ENCODE results near the gene PTH2.
"Not testable (repeated sequence)": the region's sequence is repeated elsewhere in the genome, so short reads cannot be mapped to it uniquely, and the experiment has no call there.

The PTH2 gene, protein sequence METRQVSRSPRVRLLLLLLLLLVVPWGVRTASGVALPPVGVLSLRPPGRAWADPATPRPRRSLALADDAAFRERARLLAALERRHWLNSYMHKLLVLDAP

DNA sequence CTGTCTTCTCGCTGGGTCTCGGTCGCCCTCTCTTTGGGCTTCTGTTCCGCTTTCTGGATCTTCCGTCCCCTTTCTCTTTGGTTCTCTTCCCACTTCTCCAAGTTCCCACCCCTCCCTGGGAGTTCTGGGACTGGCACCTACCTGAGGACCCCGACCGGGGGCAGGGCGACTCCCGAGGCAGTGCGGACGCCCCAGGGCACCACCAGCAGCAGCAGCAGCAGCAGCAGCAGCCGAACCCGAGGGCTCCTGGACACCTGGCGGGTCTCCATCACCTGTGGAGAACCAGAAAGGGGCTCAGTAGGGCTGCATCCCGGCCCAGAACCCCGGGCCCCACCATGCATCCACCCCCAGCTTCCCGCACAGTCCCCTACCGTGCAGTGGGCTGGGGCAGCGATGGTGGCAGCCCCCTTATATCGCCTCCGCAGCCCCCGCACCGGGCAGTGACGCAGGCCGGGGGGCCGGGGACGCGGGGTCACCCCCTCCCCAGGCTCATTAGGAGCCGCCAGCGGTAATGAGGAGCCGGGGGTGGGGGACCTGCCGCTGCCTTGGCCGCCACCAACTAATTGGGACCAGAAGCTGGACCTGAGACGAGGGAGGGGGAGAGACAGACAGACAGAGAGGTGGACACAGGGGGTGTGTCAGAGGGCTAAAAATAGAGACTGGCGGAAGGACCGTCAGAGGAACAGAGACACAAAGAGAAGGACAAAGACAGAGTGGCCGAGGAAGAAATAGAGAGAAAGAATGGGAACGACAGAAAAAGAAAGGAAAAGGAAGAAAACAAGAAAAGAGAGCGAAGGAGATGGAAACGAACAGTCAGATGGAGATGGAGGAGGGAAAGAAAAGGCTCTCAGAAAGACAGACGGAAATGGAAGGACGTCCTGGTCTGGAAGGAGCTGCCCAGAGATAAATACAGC is at the start of gene PTH2:
TSS of gene PTH2 (minus strand) at position 371 of the 914 bp plus-strand sequence. CDS start at position 269, 102 bp downstream.
- Histone ChIP-seq H3K4me1 (ENCODE audit: insufficient read depth, low read length) (peaks cover 17% of the 10 kb centered on the region; the same call in 1 of the 2 replicates), H3K36me3 (ENCODE audit: insufficient read depth, low read length) (no peaks in the 10 kb centered on the region), H3K9ac (ENCODE audit: low read depth, low read length) (peak within 1 kb of the TSS; percentile 53; the same call in 1 of the 2 replicates), H3K9me3 (ENCODE audit: control insufficient read depth, insufficient read depth, low read length) (no peaks in the 10 kb centered on the region)

DNA sequence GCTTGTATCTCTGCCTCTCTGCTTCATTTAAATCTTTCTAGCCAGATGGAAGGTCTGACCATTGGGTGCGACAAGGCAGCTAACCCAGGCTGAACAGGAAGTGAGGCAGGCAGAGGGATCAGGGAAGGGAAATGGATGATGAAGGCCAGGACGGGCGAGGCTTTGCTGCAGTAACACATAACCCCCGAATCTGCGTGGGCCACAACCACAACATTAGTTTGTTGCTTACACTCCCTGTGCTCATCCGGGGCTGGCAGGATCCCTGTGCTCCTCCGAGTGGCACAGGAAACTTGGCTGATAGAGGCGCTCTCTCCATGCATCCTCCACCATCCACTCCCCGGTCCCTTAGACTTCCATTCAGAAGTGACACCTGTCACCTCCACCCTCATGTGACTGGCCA is 49.7 kb upstream of the PTH2 start:
- H3K9me3 ChIP-seq (ENCODE audit: control insufficient read depth, insufficient read depth, low read length) = no peaks in the 10 kb centered on the region
- no peaks in the 10 kb centered on the region for H3K36me3 ChIP-seq (ENCODE audit: insufficient read depth, low read length)
- H3K4me1 ChIP-seq (ENCODE audit: insufficient read depth, low read length) = peaks cover 7% of the 10 kb centered on the region; the same call in 1 of the 2 replicates
- H3K9ac ChIP-seq (ENCODE audit: low read depth, low read length) = no peak overlapping the region

DNA sequence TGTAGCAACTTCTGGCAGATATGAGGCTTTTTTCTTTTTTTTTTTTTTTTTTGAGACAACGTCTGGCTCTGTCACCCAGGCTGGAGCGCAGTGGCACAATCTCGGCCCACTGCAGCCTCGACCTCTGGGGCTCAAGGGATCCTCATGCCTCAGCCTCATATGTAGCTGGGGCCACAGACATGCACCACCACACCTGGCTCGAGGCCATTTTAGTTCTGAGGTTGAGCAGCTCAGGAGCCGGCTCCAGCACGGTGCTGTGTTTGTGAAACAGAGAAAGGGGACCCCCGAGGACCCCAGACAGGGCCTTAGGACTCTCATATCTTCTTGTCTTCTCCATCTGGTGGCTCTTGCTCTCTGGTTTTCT is 47.4 kb upstream of the PTH2 start:
- Histone ChIP-seq H3K9ac (ENCODE audit: low read depth, low read length) (no peak overlapping the region), H3K9me3 (ENCODE audit: control insufficient read depth, insufficient read depth, low read length) (no peaks in the 10 kb centered on the region), H3K4me1 (ENCODE audit: insufficient read depth, low read length) (peaks cover 7% of the 10 kb centered on the region; the same call in 1 of the 2 replicates), H3K36me3 (ENCODE audit: insufficient read depth, low read length) (no peaks in the 10 kb centered on the region)

DNA sequence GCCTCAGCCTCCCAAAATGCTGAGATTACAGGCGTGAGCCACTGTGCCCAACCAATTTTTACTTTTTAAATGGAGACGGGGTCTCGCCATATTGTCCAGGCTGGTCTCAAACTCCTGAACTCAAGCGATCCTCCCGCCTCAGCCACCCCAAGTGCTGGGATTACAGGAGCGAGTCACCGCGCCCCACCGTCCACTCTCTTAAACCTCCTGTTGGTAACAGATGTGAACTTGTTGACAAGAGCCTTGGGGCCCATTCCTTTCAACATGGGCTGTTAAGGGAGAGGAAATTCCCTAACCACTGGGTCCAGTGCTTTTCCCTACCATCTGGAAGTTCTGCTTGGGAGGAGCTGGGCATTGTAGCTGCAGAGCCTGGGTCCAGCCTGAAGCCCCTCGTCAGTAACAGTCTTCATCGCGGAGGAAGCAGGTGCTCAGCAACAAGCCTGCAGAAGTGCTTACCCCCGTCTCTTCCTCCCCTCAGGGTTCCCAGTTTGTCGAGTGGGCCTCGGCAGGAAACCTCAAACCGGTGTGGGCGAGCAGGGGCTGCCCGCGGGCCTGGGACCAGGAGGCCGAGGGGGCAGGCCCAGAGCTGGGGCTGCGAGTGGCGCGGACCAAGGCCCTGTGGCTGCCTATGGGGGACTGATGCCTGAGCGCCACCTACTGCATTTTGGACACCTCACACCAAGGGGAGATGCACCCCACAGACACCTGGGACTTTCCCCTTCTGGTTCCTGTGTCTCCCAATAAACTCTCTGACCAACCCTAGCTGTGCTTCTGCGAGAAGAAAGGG is 46.8 kb upstream of the PTH2 start:
- H3K36me3 ChIP-seq (ENCODE audit: insufficient read depth, low read length) = no peaks in the 10 kb centered on the region
- no peaks in the 10 kb centered on the region for H3K9me3 ChIP-seq (ENCODE audit: control insufficient read depth, insufficient read depth, low read length)
- H3K4me1 ChIP-seq (ENCODE audit: insufficient read depth, low read length) = peaks cover 7% of the 10 kb centered on the region; the same call in 1 of the 2 replicates
- H3K9ac ChIP-seq (ENCODE audit: low read depth, low read length) = no peak overlapping the region

DNA sequence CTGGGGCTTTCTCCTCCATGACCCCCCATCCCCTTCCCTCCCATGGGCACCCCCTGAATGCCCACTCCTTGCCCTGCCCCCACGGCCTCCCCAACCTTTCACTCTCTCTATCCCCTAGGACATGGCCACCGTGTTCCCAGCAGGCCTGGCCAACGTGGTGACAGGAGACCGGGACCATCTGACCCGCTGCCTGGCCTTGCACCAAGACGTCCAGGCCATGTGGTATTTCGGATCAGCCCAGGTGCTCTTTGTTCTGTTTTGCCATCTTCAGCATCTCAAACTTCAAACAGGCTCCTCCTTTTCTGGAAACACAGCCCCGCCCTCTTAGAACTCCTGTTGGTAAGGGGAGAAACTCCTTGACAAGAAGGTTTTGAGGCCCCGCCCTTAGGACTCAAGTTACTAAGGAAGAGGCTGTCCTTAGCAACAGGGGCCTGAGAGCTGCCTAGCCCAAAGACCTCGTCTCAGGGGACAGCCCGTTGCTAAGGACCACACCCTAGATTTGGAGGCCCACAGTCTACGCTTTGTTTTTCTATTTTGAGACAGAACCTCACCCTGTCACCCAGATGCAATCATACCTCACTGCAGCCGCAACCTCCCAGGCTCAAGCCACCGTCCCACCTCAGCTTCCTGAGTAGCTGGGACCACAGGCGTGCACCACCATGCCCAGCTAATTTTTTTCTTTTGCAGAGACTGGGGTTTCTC is 45.7 kb upstream of the PTH2 start:
- Histone ChIP-seq H3K4me1 (ENCODE audit: insufficient read depth, low read length) (peaks cover 7% of the 10 kb centered on the region; the same call in 1 of the 2 replicates), H3K9ac (ENCODE audit: low read depth, low read length) (no peak overlapping the region), H3K36me3 (ENCODE audit: insufficient read depth, low read length) (no peaks in the 10 kb centered on the region), H3K9me3 (ENCODE audit: control insufficient read depth, insufficient read depth, low read length) (no peaks in the 10 kb centered on the region)

DNA sequence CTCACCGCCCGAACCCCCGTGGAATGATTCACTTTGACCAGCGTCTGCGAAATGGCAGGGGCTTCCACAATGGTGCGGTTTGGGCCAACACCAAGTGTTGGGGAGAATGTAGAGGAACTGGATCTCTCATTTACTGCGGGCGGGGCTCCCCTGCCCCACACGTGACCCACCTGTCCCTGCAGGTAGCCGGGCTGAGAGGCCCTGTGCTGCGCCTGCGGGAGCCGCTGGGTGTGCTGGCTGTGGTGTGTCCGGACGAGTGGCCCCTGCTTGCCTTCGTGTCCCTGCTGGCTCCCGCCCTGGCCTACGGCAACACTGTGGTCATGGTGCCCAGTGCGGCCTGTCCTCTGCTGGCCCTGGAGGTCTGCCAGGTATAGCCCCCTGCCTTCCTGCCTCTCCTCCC is 45.0 kb upstream of the PTH2 start:
- H3K9me3 ChIP-seq (ENCODE audit: control insufficient read depth, insufficient read depth, low read length) = no peaks in the 10 kb centered on the region
- H3K36me3 ChIP-seq (ENCODE audit: insufficient read depth, low read length) = no peaks in the 10 kb centered on the region
- no peak overlapping the region for H3K9ac ChIP-seq (ENCODE audit: low read depth, low read length)
- peaks cover 3% of the 10 kb centered on the region; the same call in 1 of the 2 replicates for H3K4me1 ChIP-seq (ENCODE audit: insufficient read depth, low read length)

DNA sequence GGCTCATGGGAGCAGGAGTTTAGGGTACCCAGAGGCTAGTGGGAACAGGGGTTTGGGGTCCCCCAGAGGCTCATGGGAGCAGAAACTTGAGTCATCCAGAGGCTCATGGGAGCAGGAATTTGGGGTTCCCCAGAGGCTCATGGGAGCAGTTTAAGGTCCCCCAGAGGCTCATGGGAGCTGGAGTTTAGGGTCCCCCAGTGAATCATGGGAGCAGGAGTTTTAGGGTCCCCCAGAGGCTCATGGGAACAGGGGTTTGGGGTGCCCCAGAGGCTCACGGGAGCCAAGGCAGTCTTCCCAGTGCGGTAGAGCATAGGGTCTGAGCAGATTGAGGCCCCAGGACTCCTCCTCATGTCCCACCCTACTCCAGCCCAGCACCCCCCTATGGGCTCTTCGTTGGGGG is 42.1 kb upstream of the PTH2 start:
- Histone ChIP-seq H3K9ac (ENCODE audit: low read depth, low read length) (no peak overlapping the region), H3K4me1 (ENCODE audit: insufficient read depth, low read length) (peaks cover 3% of the 10 kb centered on the region; the same call in 1 of the 2 replicates), H3K36me3 (ENCODE audit: insufficient read depth, low read length) (no peaks in the 10 kb centered on the region; the same call in 1 of the 2 replicates), H3K9me3 (ENCODE audit: control insufficient read depth, insufficient read depth, low read length) (no peaks in the 10 kb centered on the region)

DNA sequence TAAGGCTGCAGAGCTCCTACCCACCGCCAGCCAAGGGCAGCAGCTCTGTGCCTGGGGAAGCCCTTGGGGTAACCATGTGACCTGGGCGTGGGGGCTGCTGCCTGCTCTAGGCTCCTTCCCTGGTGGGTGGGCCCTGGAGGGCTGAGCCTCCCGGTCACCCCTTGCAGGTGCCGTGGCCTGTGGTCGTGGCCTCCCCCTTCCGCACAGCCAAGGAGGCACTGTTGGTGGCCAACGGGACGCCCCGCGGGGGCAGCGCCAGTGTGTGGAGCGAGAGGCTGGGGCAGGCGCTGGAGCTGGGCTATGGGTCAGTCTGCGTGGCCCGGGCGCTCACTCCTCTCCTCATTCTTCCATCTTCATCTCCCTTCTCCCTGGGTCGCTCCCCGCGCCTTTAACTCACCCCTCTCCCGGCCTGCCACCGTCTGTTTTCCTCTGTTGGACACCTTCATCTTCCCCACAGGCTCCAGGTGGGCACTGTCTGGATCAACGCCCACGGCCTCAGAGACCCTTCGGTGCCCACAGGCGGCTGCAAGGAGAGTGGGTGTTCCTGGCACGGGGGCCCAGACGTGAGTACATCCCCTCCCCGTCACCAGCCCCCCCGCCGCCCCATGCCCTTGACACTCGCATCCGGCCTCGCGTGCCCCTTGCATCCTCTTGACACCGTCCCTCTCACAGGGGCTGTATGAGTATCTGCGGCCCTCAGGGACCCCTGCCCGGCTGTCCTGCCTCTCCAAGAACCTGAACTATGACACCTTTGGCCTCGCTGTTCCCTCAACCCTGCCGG is 40.9 kb upstream of the PTH2 start:
- Histone ChIP-seq H3K9me3 (ENCODE audit: control insufficient read depth, insufficient read depth, low read length) (no peaks in the 10 kb centered on the region), H3K36me3 (ENCODE audit: insufficient read depth, low read length) (no peaks in the 10 kb centered on the region; the same call in 1 of the 2 replicates), H3K4me1 (ENCODE audit: insufficient read depth, low read length) (peaks cover 3% of the 10 kb centered on the region; the same call in 1 of the 2 replicates), H3K9ac (ENCODE audit: low read depth, low read length) (no peak overlapping the region)

DNA sequence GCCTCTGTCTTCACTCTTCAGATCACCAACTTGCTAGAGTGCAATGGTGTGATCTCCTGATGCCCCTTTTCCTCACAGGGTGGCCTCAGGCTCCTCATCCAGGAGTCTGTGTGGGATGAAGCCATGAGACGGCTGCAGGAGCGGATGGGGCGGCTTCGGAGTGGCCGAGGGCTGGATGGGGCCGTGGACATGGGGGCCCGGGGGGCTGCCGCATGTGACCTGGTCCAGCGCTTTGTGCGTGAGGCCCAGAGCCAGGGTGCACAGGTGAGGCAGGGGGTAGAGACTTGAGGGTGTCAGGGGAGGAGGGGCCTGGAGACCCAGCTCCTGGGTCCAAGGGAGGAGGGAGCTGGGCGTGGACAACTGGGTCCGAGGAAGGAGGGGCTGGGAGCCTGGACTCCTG is 39.3 kb upstream of the PTH2 start:
- no peaks in the 10 kb centered on the region; the same call in 1 of the 2 replicates for H3K36me3 ChIP-seq (ENCODE audit: insufficient read depth, low read length)
- H3K9me3 ChIP-seq (ENCODE audit: control insufficient read depth, insufficient read depth, low read length) = no peaks in the 10 kb centered on the region
- no peak overlapping the region for H3K9ac ChIP-seq (ENCODE audit: low read depth, low read length)
- H3K4me1 ChIP-seq (ENCODE audit: insufficient read depth, low read length) = no peaks in the 10 kb centered on the region

DNA sequence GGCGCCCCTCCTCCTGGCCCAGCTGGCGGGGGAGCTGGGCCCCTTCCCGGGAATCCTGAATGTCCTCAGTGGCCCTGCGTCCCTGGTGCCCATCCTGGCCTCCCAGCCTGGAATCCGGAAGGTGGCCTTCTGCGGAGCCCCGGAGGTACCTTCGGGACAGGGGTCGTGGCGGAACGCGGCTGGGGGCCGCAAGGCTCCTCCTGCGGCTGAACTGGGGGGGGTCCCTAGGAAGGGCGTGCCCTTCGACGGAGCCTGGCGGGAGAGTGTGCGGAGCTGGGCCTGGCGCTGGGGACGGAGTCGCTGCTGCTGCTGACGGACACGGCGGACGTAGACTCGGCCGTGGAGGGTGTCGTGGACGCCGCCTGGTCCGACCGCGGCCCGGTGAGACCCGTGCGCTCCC is 38.4 kb upstream of the PTH2 start:
- H3K4me1 ChIP-seq (ENCODE audit: insufficient read depth, low read length) = no peaks in the 10 kb centered on the region
- no peaks in the 10 kb centered on the region for H3K9me3 ChIP-seq (ENCODE audit: control insufficient read depth, insufficient read depth, low read length)
- H3K36me3 ChIP-seq (ENCODE audit: insufficient read depth, low read length) = no peaks in the 10 kb centered on the region; the same call in 1 of the 2 replicates
- no peak overlapping the region for H3K9ac ChIP-seq (ENCODE audit: low read depth, low read length)

DNA sequence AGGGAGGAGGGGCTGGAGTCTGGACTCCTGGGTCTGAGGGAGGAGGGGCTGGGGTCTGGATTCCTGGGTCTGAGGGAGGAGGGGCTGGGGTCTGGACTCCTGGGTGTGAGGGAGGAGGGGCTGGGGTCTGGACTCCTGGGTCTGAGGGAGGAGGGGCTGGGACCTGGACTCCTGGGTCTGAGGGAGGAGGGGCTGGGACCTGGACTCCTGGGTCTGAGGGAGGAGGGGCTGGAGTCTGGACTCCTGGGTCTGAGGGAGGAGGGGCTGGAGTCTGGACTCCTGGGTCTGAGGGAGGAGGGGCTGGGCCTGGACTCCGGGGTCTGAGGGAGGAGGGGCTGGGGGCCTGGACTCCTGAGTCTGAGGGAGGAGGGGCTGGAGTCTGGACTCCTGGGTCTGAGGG is 37.9 kb upstream of the PTH2 start:
- H3K9ac ChIP-seq (ENCODE audit: low read depth, low read length); H3K4me1 ChIP-seq (ENCODE audit: insufficient read depth, low read length); H3K36me3 ChIP-seq (ENCODE audit: insufficient read depth, low read length); H3K9me3 ChIP-seq (ENCODE audit: control insufficient read depth, insufficient read depth, low read length): not testable (repeated sequence)

DNA sequence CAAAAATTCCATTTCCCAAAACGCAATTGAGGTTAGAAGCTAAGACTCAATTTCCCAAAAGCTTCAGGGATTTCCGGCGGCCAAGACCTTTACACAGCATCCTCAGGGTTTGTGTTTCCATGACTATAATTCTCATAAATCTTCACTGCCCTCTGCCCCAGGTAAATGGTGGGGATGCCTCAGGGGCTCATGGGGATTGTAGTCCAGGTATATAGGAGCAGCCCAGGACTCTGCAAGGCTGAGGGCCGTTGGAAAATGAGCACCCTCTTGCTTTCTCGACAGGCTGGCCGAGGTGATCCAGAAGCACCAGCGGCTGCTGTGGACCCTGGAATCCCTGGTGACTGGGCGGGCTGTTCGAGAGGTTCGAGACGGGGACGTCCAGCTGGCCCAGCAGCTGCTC is 36.1 kb upstream of the PTH2 start:
- Histone ChIP-seq H3K9ac (ENCODE audit: low read depth, low read length) (no peak overlapping the region), H3K9me3 (ENCODE audit: control insufficient read depth, insufficient read depth, low read length) (no peaks in the 10 kb centered on the region), H3K4me1 (ENCODE audit: insufficient read depth, low read length) (no peaks in the 10 kb centered on the region), H3K36me3 (ENCODE audit: insufficient read depth, low read length) (no peaks in the 10 kb centered on the region; the same call in 1 of the 2 replicates)

DNA sequence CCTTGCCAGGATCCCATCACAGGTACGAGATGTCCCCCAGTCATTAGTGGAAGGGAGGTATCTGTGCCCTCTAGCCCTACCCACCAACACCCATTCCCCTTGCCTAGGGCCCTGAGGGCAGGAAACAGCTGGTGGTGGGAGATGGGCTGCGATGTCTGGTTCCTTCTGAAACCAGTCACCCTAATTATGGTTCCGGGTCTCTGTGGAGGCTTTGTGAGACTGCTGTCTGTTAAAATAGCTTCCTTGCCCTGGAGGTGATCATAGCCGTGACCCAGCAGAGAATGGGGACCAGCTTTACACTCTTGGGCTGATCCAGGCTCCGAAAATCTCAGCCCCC is 35.3 kb upstream of the PTH2 start:
- Histone ChIP-seq H3K9me3 (ENCODE audit: control insufficient read depth, insufficient read depth, low read length) (no peaks in the 10 kb centered on the region), H3K36me3 (ENCODE audit: insufficient read depth, low read length) (no peaks in the 10 kb centered on the region; the same call in 1 of the 2 replicates), H3K4me1 (ENCODE audit: insufficient read depth, low read length) (no peaks in the 10 kb centered on the region), H3K9ac (ENCODE audit: low read depth, low read length) (no peak overlapping the region)
